Stimulated activated CD8-positive, alpha-beta memory T cell treated with anti-CD3 and anti-CD28 coated beads, Interleukin-12 subunit alpha, Interleukin-12 subunit beta, amount 100 ng/mL, for 24 hours (primary cell): ENCODE measurements around the gene MTERF4.

ENCODE experiments used
- DNase-seq: peaks from one replicate; pipeline ENCODE4 v3.0.0-alpha.2; 2020; ENCODE audit errors: extremely low read depth

The MTERF4 gene, protein sequence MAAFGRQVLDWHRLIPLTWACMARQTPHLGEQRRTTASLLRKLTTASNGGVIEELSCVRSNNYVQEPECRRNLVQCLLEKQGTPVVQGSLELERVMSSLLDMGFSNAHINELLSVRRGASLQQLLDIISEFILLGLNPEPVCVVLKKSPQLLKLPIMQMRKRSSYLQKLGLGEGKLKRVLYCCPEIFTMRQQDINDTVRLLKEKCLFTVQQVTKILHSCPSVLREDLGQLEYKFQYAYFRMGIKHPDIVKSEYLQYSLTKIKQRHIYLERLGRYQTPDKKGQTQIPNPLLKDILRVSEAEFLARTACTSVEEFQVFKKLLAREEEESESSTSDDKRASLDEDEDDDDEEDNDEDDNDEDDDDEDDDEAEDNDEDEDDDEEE

DNA sequence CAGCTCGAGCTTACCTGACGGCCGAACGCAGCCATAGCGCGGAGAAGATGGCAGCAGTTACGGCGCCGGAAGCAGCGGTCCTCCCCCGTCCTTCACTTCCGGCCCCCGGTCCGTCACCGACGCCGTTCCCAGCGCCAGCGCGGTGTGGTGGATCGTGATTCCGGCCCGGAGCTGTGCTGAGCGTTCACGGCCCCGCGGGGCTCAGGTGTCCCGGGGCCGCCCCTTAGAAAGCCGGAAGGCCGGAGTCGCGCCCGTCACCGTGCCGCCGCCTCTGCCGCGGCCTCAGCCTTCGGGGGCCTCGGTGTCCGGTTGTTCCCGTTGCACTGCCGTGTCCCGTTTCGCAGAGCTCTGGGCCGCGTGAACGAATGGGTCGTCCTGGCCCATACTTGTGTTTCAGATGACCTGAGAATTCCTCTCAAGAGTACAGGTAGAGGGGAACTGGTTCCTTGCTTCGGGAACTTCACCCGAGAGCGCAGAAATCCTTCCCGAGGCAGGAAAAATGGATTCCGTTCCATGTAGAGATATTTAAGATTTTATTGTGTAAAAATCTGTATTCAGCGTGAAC is at the start of gene MTERF4:
MTERF4 (minus strand) TSS at position 49 of the 565 bp plus-strand sequence; CDS start at position 35, 14 bp downstream.
- DNase-seq, result peak; percentile 75

DNA sequence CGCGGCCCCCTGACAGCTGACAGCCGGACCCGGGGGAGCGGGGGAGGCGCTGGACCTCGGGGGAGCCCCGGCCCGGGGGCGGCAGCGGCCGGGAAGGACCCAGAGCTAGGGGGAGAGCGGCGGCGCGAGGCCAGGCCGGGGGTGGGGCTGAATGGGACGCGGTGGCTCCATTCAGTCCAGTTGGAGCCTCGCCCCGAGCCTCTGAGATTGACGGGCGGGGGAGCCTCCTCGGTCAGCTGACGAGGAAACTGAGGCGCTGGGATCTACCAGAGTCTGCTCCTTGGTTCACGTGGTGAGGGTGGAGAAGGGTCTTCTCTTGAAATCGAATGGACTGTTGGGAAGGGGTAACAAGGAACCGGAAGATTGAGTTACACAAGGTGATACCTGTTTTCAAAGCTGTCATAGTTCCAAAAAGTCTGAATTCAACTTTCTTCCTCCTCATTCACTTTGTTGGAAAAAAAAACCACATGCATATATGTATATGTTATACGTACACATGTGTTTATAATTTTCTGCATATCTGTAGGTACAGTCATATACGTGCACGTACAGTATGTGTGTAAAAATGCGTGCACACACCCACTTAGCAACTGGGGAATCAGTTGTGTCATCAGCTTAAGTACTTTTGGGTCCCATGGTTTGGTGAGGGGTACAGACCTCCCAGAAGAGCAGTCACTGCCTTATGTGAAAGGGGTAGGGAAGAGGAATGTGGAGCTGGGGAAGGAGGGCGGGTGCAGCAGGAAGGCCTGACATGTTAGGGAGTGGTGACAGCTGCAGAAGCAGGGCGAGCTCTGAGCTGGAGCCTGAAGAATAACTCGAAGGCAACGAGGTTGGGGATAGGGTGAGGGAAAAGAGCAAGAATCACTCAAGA is 48.8 kb upstream of the MTERF4 start:
- DNase-seq, result no peak

DNA sequence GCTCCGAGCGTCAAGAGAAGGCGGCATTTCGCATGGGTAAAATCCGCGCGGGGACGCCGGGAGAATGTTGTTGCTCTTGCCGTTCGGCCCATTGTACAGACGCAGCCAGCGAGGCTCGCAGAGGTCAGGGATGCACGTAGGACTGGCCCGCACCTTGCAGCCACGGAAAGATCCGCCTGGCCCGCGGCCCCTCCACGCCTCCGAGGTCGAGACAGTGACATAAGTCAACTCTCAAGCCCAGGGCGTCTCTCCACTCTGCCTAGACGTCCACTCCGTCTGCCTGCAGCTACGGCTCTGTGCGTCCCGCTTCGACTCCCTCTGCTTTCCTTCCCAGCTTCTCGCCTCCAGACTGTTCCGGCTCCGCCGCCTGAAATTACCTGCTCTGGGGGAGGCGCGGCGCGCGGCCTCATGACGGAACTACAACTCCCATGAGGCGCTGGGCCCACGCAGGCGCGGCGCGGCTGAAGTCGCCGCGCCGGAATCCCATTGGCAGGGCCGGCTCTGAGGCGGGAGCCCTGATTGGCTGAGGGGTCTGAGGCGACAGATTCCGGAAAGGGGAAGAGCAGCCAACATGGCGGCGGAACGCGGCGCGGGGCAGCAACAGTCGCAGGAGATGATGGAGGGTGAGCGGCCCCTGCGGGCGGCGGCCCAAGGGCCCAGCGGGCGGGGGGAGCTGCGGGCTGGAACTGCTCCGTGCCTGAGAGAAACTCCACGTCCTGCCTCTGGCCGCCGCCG is 48.0 kb upstream of the MTERF4 start, which contains the start of gene PPP1R7:
PPP1R7 (plus strand) TSS at position 543 of the 735 bp plus-strand sequence; CDS start at position 572, 29 bp downstream.
- peak; percentile 87 for DNase-seq

DNA sequence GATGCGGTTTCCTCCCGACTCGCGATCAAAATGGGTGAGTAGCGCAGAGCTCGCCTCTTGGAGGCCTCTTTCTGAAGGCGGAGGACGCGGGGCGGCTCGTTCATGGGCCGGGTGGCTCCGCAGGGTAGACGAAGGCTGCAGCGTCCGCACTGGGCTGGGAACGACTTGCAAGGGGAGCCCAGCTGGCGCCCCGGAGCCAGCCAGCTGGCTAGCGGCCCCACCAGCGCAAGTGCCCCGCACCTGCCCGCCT is 47.5 kb upstream of the MTERF4 start:
- no peak for DNase-seq

DNA sequence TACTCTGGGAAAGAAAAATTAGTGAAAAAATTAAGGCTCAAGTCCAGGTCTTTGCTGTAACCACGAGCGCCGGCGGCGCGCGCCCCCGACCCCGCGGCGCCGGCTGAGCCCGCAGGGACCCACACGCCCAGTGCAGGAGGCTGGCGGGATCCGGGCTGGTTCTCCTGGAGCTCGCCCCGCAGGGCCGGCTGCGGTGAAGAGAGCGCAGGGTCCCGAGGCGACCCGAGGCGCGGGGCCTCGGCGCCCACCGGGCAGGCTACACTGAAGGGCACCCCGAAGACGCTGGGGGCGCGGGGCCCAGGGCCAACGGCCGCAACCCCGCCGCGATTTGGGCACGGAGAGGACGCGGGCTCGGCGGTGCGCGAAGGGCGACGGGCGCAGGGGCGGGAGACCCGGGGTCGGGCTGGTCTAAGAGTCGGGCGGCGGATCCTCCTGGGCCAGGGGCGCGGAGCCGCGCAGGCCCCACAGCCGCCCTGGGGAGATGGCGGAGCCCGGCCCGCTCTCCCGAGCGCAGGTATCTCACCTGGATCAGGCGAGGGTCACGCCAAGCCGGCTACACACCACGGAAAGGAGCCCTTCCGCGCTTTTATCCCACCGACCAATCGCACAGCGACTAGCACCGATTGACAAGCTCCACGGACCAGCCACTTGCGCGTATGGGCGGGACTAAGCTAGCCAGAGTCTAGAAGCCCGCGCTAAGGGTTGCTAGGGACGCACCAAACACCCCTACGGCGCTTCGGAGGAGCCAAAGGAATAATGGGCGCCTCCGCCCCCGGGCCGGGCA is 47.0 kb upstream of the MTERF4 start, which contains the start of gene PASK:
PASK (minus strand) TSS at position 582 of the 784 bp plus-strand sequence. CDS start 6,440 bp downstream, outside the sequence.
- peak; percentile 82 for DNase-seq

DNA sequence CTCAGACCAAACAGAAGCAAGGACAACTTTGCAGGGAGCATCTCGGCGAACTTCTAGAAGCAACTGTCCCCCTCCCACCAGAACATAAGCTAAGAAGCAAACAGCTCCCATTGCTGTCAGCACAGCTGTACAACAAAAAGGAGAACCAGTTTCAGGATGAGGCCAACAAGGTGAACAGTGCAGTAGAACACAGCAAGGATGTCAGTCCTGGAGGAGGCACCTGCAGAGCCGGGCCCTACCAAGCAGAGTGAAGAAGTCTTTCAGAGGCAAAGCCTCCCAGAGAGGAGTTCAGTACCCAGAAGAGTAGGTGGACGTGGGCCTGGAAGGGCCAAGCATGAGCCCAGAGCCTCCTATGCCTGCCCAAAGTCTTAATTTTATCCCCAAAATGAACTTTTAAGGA is 46.2 kb upstream of the MTERF4 start:
- DNase-seq, result no peak

DNA sequence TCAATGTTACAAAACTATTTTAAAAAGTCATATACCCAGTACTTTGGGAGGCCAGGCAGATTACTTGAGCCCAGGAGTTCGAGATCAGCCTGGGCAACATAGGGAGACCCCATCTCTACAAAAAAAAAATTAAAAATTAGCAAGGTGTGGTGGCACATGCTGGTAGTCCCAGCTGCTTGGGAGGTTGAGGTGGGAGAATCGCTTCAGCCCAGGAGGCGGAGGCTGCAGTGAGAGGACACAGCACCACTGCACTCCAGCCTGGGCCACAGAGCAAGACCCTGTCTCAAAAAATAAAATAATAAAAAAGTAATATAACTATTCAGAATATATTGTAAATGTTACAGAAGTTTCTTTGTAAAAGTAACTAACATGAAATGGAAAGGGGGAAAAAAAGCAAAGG is 45.2 kb upstream of the MTERF4 start:
- DNase-seq, result no peak

DNA sequence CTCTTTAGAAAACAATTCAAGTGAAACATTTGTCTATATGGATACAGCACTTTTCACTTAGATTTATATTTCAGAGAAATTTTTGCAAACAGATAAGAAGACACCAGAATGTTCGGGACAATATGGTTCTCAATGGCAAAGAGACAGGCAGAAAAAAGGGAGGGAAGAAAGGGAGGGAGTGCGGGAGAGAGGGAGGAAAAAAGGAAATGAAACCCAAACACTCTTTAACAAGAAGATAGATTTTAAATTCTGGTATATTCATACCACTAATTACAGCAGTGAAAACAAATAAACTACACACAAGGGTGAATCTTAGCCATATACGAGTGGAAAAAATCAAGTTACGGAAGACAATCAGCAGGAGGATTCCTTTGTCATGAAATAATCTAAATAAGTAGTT is 44.2 kb upstream of the MTERF4 start:
- no peak for DNase-seq

DNA sequence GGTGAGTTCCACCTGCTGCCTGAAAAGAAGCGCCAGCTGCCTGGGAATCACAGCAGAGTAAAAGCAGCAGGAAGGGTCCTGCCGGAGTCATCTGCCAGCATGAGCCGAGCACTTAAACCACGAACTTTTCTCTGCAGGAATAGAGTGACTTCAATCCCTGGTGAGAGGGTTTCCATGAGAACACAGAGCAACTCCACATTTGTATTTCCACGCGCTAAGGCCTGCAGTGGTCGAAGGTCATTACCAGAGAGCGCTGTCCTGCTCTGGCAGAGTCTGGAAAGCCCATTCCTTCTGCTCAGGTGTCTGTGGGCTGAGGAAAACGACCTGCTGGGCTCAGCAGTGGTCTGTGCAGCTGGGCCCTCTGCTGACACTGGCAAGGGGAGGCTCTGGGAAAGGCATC is 40.5 kb upstream of the MTERF4 start:
- no peak for DNase-seq

DNA sequence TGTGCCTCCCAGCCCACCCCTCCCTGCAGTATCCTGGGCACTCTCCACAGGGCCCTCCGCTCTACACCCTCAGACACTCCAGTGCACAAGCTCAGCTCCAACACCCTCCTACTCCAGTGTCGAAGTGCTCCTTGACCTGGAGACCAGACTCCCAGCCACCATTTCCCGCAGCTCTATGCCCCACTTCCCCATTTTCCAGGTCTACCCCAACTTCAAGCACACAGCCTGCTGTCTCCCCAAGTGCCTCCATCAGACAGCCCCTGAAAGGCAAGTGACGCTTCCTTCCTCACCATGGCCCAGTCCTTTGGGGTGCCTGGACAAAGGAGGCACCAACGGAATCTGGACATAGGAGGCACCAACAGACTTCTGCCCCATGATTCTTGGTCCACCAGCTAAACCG is 40.0 kb upstream of the MTERF4 start:
- DNase-seq, result no peak

DNA sequence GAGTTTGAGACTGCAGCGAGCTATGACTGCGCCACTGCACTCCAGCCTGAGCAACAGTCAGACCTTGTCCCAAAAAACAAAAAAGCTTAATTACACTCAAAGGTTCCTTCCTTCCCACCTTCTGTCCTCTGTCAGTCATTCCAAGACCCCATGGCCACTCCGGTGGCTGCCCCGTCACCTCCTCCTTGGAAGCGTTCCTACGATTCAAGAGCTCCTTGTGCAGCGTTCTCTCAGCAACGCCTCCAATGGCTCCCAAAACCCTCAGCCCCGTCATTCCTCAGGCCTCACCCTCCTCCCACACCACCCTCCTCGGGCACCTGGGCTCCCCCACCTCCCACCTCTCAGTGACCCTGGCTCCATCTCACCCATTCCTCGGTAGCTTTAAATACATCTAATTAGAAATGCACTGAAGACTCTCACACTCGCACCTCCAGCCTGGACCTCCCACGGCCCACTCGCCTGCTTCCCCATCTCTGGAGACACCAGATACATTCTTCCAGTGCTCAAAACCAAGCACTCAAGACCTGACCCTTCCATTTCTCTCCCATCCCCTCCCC is 39.2 kb upstream of the MTERF4 start:
- no peak for DNase-seq

DNA sequence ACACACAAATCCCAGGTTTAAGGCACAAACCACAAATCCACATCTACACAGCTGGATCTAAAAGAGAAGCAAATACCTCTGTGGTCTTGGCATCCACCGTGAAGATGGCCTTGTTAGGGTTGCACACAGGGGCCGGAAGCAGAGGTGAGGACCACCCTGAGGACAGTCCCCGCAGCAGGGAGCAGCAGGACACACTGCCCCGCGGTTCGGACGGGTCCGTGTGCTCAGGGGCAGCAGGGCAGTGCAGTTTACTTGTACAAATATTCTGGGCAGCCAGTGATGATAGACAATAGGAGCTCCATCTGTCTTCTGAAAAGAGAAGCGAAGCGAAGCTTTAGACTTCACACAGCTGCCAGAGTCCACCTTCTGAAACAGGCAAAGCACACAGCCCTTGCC is 38.4 kb upstream of the MTERF4 start:
- no peak for DNase-seq

DNA sequence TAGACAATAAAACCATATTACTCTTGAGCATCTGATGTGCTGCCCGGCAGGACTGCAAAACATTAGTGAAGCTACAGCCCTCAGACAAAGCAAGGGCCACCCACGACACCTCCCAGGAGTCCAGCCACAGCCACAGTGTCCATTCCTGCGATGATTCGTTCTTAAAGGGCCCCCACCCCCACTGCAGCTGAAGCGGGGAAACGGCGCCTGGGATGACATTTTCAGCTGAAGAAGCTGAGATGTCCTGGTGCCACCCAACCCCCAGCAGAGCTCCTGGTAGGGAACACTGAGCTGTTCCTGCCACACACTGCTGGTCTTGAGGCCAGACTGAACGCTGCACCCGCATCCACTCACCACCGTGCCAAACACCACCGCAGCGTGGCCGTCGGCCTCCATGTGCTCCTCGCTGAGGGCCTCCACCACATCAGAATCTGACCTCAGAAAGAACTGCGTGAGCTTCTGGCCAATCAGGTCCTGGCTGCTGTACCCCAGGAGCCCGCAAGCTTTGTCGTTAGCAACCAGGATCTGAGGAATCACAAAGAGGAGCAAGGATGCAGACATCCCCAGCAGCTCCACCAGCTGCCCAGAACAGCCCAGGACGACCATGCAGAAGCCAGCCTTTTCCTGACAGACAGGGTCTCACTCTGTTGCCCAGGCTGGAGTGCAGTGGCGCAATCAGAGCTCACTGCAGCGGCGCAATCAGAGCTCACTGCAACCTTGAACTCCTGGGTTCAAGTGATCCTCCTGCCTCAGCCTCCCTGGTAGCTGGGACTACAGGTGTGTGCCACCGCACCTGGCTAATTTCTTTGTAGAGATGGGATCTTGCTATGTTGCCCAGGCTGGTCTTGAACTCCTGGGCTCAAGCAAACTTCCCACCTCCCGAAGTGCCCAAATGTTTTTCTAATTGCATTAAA is 37.7 kb upstream of the MTERF4 start:
- DNase-seq, result no peak

DNA sequence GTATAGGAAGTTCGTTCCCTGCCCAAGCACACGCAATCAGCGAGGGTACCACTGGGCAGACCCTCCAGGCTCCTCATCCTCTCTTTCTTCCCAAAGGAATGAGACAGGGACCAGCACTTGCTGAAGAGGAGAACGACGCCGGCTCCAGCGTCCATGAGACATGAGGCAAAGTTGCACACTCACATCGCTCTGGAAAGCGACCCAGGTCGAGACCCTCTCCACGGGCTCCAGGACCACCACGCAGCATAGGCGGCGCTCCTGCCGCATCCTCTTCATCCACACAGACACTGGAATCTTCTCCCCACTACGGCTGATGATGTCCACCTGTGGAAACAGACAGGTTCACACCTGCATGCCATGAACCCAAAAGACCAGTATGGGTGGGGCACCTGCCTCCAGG is 36.4 kb upstream of the MTERF4 start:
- DNase-seq, result no peak

DNA sequence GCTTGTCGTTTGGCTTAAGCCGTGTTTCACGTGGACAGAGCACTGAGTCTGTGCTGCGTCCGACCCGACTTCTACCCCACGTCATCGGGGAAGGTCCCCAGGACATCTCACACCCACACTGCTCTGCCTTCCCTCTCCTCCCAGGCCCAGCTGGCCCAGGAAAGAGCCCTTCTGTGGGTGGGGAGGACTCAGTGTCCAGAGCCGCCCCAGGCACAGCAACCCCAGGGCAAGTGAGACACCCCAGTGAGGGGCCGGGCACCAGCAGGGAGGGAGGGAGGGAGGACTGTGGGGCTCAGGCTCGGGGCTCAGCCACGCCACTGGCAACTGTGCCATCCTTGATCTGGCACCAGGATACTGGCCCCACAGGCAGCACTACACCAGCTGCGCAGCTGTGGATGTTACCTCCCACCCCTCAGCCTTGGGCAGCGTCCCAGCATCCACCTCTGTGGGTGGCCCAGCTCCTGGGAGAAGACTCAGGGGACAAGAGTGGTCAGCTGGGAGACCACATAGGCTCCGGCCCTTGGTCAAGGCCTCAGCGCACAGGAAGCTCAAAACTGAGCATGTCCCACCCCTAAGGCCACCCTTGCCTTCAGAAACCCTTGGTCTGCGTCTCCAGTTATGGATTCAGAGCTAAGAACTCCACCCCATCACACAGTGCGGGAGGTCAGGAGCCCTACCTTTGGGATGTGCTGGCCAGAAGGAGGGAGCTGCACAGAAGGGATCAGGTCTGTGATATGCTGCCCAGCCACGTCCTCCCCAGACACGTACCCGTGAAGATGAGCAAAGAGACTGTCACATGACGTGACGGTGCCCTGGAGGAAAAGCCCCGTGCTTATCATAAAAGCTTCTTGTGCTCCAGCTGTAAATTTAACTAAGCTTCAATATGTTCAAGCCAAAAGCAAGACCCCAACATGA is 35.4 kb upstream of the MTERF4 start:
- DNase-seq, result no peak

DNA sequence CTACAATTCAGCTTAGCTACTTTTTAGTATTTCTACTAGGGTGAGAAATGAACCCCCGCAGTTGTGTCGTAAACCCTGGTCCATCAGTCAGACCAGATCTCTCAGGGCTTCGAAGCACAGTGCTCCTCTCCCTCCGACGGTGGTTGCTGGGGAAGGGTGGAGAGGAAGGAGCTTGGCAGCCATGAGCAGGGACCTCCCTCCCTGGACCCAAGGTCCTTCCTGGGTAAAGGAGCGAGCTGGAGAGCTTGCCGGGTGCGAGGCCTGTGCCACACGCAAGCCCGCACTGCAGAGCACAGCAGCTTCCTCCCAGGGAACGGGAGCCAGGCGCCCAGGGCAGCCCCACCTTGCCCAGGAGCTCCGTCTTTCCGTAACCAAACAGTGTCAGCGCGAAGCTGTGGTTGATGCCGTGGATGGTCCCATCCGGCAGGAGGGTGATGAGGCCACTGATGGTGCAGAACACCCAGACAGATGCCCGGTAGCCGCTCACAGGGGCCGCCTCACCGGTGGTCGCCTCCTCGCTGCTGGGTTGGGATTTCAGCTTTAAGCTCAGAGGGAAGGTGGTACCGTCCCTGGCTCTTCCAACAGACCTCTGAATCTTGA is 34.7 kb upstream of the MTERF4 start:
- DNase-seq, result no peak

DNA sequence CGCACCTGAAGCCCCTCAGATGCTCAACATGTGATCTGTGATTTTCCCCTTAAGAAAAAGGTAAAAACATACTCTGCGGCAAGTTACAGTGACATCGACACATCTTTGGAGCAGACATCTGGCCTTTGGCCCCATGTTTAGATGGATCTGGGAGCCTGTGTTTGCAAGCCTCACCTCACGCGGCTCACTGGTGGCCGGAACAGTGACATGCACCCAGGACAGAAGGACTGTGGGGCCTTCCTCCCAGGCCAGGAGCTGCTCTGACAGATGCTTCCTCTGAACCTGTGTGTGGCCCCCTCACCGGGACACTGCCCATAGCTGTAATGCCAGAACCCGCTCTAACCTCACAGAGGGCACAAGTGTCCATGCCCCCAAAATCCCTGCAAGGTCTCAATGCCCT is 34.1 kb upstream of the MTERF4 start:
- no peak for DNase-seq

DNA sequence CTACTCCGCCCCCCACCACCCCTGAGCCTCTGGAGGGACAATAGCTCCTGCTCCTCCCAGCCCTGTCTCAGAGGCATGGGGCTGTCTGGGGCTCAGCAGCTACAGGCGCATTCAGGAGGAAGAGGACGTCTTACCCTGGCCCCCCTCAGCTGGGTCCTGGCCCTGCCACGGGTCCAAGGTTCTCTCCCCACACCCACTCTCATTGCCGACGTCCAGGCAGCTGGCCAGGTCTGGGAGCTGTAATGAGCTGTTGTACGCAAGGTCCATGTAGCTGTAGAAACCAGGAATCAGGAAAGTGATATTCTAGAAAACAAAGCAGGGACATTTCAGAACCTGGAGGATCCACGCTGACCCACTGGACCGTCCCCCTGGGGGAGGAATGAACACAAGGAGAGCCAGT is 33.6 kb upstream of the MTERF4 start:
- no peak for DNase-seq
